ENCODE measurements around the gene MCRS1.
A peak's percentile ranks its signal among the peaks of the same experiment; 100 is the strongest.

The MCRS1 gene

DNA sequence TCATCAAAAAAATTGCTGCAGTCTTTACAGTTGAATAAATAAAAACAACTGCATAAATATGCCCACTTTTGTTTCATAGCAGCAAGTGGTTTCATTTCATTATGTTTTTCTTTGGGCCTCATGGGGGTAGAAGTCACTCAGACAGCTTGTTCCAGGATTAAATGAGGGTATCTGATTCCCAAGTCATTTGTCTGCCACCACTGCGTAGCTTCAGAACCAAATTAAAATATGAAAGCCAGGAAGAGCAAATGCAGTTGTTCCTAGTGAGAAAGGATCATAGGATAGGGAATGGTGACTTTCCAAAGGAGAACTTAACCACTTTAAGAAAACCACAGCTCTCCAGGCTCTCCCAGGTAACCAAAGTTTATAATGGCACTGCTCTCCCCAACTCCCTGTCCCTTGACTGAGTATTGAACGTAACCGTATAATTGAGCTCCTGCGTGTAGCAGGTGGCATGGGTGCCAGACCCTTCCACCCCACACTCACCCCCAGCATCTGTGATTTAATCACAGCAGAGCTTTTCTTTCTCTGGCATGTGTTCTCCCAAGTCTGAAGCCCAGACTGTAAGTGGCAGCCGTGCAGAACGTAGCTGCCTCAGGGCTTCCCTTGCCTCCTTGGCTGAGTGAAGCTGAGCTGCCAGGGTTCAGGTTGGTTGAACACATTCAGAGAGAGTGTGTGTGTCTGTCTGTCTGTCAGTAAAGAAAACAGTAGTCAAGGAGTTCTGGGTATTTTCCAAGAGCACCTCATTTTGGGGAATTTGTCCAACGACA lies 40.4 kb downstream of the MCRS1 start:
- TF ChIP-seq, protein P1, sequence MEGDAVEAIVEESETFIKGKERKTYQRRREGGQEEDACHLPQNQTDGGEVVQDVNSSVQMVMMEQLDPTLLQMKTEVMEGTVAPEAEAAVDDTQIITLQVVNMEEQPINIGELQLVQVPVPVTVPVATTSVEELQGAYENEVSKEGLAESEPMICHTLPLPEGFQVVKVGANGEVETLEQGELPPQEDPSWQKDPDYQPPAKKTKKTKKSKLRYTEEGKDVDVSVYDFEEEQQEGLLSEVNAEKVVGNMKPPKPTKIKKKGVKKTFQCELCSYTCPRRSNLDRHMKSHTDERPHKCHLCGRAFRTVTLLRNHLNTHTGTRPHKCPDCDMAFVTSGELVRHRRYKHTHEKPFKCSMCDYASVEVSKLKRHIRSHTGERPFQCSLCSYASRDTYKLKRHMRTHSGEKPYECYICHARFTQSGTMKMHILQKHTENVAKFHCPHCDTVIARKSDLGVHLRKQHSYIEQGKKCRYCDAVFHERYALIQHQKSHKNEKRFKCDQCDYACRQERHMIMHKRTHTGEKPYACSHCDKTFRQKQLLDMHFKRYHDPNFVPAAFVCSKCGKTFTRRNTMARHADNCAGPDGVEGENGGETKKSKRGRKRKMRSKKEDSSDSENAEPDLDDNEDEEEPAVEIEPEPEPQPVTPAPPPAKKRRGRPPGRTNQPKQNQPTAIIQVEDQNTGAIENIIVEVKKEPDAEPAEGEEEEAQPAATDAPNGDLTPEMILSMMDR (IDR thresholded peaks at IDR 0.05; ENCODE audit: low read length, missing control alignments) = no peak
- no peak overlapping the region for H3K4me3 ChIP-seq (replicated peaks; ENCODE audit: low read depth, low read length)
- no peak for DNase-seq (ENCODE audit: low read depth)

- TF ChIP-seq, protein P1 (IDR thresholded peaks at IDR 0.05; ENCODE audit: low read length, missing control alignments) = no peak
- DNase-seq (ENCODE audit: low read depth) = no peak
- H3K4me3 ChIP-seq (replicated peaks; ENCODE audit: low read depth, low read length) = no peak overlapping the region
Measured at GRCh38 chr12:49525942-49526341, 42.0 kb downstream of the MCRS1 start.

- no peak overlapping the region for H3K4me3 ChIP-seq (replicated peaks; ENCODE audit: low read depth, low read length)
- TF ChIP-seq, protein P1 (IDR thresholded peaks at IDR 0.05; ENCODE audit: low read length, missing control alignments) = no peak
- peak; percentile 60 for DNase-seq (ENCODE audit: low read depth)
Measured at GRCh38 chr12:49524660-49525324, 43.1 kb downstream of the MCRS1 start.

GRCh38 chr12:49521389-49521788 lies 46.6 kb downstream of the MCRS1 start:
- TF ChIP-seq, protein P1 (IDR thresholded peaks at IDR 0.05; ENCODE audit: low read length, missing control alignments) = no peak
- DNase-seq (ENCODE audit: low read depth) = no peak
- H3K4me3 ChIP-seq (replicated peaks; ENCODE audit: low read depth, low read length) = no peak overlapping the region

GRCh38 chr12:49519574-49519936 lies 48.4 kb downstream of the MCRS1 start:
- H3K4me3 ChIP-seq (replicated peaks; ENCODE audit: low read depth, low read length) = no peak overlapping the region
- TF ChIP-seq, protein P1 (IDR thresholded peaks at IDR 0.05; ENCODE audit: low read length, missing control alignments) = no peak
- no peak for DNase-seq (ENCODE audit: low read depth)

- DNase-seq (ENCODE audit: low read depth) = peak; percentile 55
- H3K4me3 ChIP-seq (replicated peaks; ENCODE audit: low read depth, low read length) = no peak overlapping the region
Measured at GRCh38 chr12:49518914-49519573, 48.9 kb downstream of the MCRS1 start.

More at GRCh38 chr12:49518914-49519573, 48.9 kb downstream of the MCRS1 start:
- TF ChIP-seq, protein P1 (IDR thresholded peaks at IDR 0.05; ENCODE audit: low read length, missing control alignments) = no peak
